Body of pancreas (tissue), 4 donors: Measurements from ENCODE around the gene ZBTB47. TPM values are rescaled to one million over a fixed set of nuclear protein-coding genes. Genes with fewer than 3 reads are reported as not detected.

Source experiments
- ATAC-seq: fragments of 150-250 bp; one replicate; pipeline ENCODE4 v1.9.1; 2016
- DNase-seq, 4 donors: peaks; one replicate each; pipeline ENCODE4 v3.0.0-alpha.2; 2019
- H3K27ac ChIP-seq, 4 donors: fragments of 200-600 bp; sonication (generic); 1 replicate in 3 of 4; 2 replicates in 1 of 4; pipeline versions ENCODE4 v1.5.1 to v1.6.1; 2016 to 2019; ENCODE audit warnings: mild to moderate bottlenecking in 1 of 4, mixed read lengths in 1 of 4, moderate library complexity in 1 of 4
- H3K27me3 ChIP-seq, 2 donors: fragments of 200-600 bp; sonication (generic); one replicate each; pipeline ENCODE4 v1.6.0; 2016; ENCODE audit warnings: mild to moderate bottlenecking in 1 of 2
- H3K36me3 ChIP-seq, 2 donors: fragments of 200-600 bp; sonication (generic); replicated peaks in 1 of 2; 2 replicates each; pipeline ENCODE4 v1.5.1; 2016; ENCODE audit warnings: low read depth in 2 of 2; ENCODE audit not compliant: insufficient read depth in 1 of 2
- H3K4me1 ChIP-seq: fragments of 200-600 bp; sonication (generic); one replicate; pipeline ENCODE4 v1.6.0; 2016
- H3K4me3 ChIP-seq, 2 donors: fragments of 200-600 bp; sonication (generic); 1 replicate in 1 of 2; 2 replicates in 1 of 2; pipeline ENCODE4 v1.5.1; 2016 to 2019
- H3K9me3 ChIP-seq, 3 donors: fragments of 200-600 bp; sonication (generic); 1 replicate in 2 of 3; 2 replicates in 1 of 3; pipeline ENCODE4 v1.5.1; 2016
- POLR2A ChIP-seq, 3 donors: fragments of 450-650 bp; IDR thresholded peaks; one replicate each; pipeline ENCODE4 v1.6.1; 2016; ENCODE audit warnings: antibody characterized with exemption in 3 of 3, mild to moderate bottlenecking in 2 of 3
- WGBS, 2 donors: methylation state at CpG; one replicate each; pipeline ENCODE4 v1.1.5; 2017; 5-methylcytosine and 5-hydroxymethylcytosine counted together
- intact Hi-C: fragments of 100-400 bp; cut with DNase I; formaldehyde crosslinking; loops from one replicate; pipeline ENCODE4 v1.15.1; 2023
- total RNA-seq, 2 donors: library from RNA; depleted of rRNA; stranded (reverse); fragments of >200 nt; gene quantifications; one replicate each; pipeline ENCODE4 v1.1.0, GENCODE V29; 2016
- TF ChIP-seq, protein P1 (sequence below), 7 experiments: fragments of 450-650 bp in 4 of 7; fragments of 200-600 bp in 3 of 7; sonication (generic) in 3 of 7; IDR thresholded peaks; one replicate each; pipeline ENCODE4 v1.5.1; 2016 to 2019; ENCODE audit warnings: antibody characterized with exemption in 7 of 7

Gene ZBTB47
- total RNA-seq, 2 donors from 2014 or later, result 19.7 to 20.4 TPM

DNA sequence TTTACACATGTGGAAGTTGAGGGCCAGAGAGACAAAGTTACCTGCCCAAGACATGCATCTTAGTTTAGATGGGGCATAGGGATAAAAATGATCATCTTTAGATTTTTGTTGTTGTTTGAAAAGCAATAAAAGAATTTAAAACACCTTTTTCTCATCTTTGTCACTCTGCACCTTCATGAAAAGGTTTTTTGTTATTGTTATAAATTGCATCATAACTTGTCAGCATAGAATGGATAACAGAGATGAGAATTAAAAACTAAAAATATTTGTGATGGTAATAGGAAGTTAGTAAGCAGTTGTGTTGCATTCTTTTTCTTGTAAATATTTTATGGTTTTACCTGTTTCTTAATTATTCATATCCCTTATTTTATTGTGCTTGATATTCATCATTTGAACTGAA lies 13.4 kb upstream of the ZBTB47 start:
- no peak overlapping the region for H3K4me3 ChIP-seq
- intact Hi-C loops, result no loop called here
- ATAC-seq (no peak), DNase-seq (no peak)
- H3K27me3 ChIP-seq, result no peaks in the 10 kb centered on the region
- no peaks in the 10 kb centered on the region for H3K4me1 ChIP-seq
- H3K9me3 ChIP-seq, result no peaks in the 10 kb centered on the region
- H3K36me3 ChIP-seq, result peaks cover 22 to 49% of the 10 kb centered on the region in 2 donors
- no peak for TF ChIP-seq POLR2A (IDR thresholded peaks at IDR 0.05)
- TF ChIP-seq, protein P1, sequence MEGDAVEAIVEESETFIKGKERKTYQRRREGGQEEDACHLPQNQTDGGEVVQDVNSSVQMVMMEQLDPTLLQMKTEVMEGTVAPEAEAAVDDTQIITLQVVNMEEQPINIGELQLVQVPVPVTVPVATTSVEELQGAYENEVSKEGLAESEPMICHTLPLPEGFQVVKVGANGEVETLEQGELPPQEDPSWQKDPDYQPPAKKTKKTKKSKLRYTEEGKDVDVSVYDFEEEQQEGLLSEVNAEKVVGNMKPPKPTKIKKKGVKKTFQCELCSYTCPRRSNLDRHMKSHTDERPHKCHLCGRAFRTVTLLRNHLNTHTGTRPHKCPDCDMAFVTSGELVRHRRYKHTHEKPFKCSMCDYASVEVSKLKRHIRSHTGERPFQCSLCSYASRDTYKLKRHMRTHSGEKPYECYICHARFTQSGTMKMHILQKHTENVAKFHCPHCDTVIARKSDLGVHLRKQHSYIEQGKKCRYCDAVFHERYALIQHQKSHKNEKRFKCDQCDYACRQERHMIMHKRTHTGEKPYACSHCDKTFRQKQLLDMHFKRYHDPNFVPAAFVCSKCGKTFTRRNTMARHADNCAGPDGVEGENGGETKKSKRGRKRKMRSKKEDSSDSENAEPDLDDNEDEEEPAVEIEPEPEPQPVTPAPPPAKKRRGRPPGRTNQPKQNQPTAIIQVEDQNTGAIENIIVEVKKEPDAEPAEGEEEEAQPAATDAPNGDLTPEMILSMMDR (IDR thresholded peaks at IDR 0.05), result no peak
- no peak overlapping the region for H3K27ac ChIP-seq

DNA sequence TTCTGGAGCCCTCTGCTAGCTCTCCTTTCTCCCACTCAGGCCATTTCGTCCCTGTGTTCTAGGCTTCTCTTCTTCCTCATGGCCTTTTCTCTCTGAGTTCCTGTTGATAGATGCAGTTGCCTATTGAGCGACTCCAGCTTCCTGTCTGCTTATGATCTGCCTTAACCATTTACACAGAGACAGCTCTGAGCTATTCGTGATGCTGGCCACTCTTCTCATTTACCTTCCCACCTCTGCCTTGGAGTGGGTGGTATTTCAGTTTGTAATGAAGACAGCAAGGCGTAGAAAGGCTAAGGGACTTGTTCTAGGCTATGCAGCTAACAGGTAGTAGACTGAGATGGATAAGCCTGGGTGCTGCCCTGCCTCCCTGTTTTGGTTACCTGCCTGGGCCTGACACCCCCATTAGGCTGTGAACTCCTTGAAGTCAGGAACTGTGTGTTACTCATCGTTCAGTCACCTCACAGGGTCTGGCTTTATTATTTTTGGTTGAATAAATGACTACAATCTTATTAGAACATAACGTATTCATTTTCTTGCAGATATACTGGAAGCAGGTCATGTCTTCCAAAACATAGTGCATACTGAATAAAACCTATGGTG lies 12.6 kb upstream of the ZBTB47 start:
- no peaks in the 10 kb centered on the region for H3K27me3 ChIP-seq
- ATAC-seq (no peak), DNase-seq (no peak)
- H3K27ac ChIP-seq, result no peak overlapping the region
- TF ChIP-seq POLR2A (IDR thresholded peaks at IDR 0.05), result no peak
- H3K4me1 ChIP-seq, result no peaks in the 10 kb centered on the region
- 86 to 91% methylated on average over 6 of the region's 6 CpGs for WGBS, 2 donors
- intact Hi-C loops, result no loop called here
- no peaks in the 10 kb centered on the region for H3K9me3 ChIP-seq
- peaks cover 22 to 49% of the 10 kb centered on the region in 2 donors for H3K36me3 ChIP-seq
- H3K4me3 ChIP-seq, result no peak overlapping the region

DNA sequence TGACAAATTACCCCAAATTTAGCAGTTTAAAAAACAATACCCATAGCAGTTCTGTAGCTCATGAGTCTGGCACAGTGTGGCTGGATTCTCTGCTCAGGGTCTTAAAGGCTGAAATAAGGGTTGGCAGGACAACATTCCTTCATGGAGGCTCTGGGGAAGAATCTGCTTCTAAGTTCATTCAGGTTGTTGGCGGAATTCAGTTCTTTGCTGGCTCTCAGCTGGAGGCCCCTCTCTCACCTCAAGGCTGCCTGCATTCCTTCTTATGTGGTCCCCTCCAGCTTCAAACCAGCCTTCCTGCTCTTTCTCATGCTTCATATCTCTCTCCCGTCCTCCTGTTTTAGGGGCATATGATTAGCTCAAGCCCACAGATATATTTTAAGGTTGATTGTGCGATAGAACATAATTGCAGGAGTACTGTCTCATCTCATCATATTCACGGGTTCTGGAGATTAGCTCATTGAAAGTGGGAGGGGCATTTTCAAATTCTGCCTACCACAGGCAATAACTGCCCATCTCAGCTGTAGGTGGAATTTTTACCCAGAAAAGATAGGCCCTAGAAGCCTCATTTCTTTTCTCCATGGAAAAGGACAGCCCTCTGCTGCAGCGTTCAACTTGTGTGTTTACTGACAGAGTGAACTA lies 5.6 kb upstream of the ZBTB47 start:
- no peak for TF ChIP-seq POLR2A (IDR thresholded peaks at IDR 0.05)
- TF ChIP-seq, protein P1 (IDR thresholded peaks at IDR 0.05), result no peak
- H3K9me3 ChIP-seq, result no peaks in the 10 kb centered on the region
- ATAC-seq, result no peak
- WGBS, 2 donors, result 79 to 86% methylated on average over 5 of the region's 5 CpGs
- no peak for DNase-seq
- peaks cover 0 to 24% of the 10 kb centered on the region in 2 donors for H3K36me3 ChIP-seq
- H3K4me3 ChIP-seq, result no peak overlapping the region
- peaks cover 16% of the 10 kb centered on the region for H3K4me1 ChIP-seq
- H3K27me3 ChIP-seq, result no peaks in the 10 kb centered on the region
- intact Hi-C loops, result no loop called here
- no peak overlapping the region for H3K27ac ChIP-seq

DNA sequence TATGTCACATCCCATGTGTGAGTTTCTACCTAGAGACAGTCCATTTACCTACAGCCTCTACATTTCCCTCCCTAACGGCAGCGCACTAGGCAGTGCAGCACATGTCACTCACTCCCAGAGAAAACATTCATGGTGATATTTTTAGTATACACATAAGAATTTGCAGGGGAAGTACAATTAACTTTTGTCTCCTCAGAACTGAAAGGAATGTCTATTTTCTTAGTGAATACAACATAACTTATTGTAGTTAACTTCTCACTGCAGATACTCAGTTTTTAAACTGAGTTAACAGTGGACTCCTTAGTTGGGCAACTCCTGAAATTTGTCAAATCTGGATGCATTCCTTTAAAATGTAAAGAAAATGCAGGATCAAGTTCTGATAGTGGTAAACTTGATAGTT lies 4.5 kb upstream of the ZBTB47 start:
- intact Hi-C loops, result no loop called here
- no peaks in the 10 kb centered on the region for H3K9me3 ChIP-seq
- 74 to 85% methylated on average over 2 of the region's 2 CpGs for WGBS, 2 donors
- H3K36me3 ChIP-seq, result peaks cover 0 to 17% of the 10 kb centered on the region in 2 donors
- TF ChIP-seq, protein P1 (IDR thresholded peaks at IDR 0.05), result no peak
- no peak for TF ChIP-seq POLR2A (IDR thresholded peaks at IDR 0.05)
- H3K27me3 ChIP-seq, result no peaks in the 10 kb centered on the region
- no peak overlapping the region for H3K27ac ChIP-seq
- DNase-seq (no peak), ATAC-seq (no peak)
- peaks cover 26% of the 10 kb centered on the region for H3K4me1 ChIP-seq
- no peak overlapping the region for H3K4me3 ChIP-seq

DNA sequence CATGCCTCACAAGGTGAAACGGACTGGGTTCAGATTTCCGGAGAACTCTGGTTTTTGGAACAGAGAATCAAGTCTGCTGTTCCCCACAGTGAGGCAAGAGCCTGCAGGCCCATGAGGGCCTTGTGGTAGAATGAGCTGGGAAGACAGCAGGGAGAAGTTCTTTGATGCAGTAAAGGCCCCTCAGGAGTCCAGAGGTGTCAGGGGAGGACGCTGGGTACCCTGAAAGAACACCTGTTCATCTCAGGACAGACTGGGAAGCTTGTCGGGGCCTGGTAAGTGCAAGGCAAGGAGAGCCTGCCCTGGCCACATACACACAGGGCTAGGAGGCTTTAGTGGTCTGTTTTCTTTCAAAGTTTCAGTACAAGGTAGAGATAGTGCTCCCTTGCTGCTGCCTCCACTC lies 3.7 kb upstream of the ZBTB47 start:
- TF ChIP-seq POLR2A (IDR thresholded peaks at IDR 0.05), result no peak
- Histone ChIP-seq H3K4me1 (peaks cover 28% of the 10 kb centered on the region), H3K9me3 (no peaks in the 10 kb centered on the region), H3K36me3 (peaks cover 0 to 9% of the 10 kb centered on the region in 2 donors), H3K4me3 (no peak overlapping the region), H3K27ac (no peak overlapping the region), H3K27me3 (no peaks in the 10 kb centered on the region)
- intact Hi-C loops, result no loop called here
- WGBS, 2 donors, result 80 to 81% methylated on average over 4 of the region's 4 CpGs
- DNase-seq (no peak), ATAC-seq (no peak)
